Kidney (tissue), 14 donors: ENCODE data around the gene FAF1. TPM values are rescaled to one million over a fixed set of nuclear protein-coding genes. Genes with fewer than 3 reads are reported as not detected.

Experiments used
- DNase-seq, 5 donors: peaks; one replicate each; pipeline ENCODE4 v3.0.0-alpha.2; 2013 to 2020
- FAIRE-seq: peaks from 2 replicates; lab custom pipeline; 2012; peaks lifted over from hg19 to GRCh38; lab: Jason Lieb, UNC
- H3K27ac ChIP-seq, 2 donors: one replicate each; pipeline ENCODE4 v1.7.0; 2013; ENCODE audit warnings: low read depth in 2 of 2, low read length in 2 of 2, inconsistent platforms in 1 of 2
- H3K27me3 ChIP-seq: one replicate; pipeline ENCODE4 v1.7.1; 2013; ENCODE audit warnings: low read length, inconsistent platforms; ENCODE audit not compliant: control insufficient read depth, insufficient read depth
- H3K36me3 ChIP-seq, 3 donors: one replicate each; pipeline versions ENCODE4 v1.7.0 to v1.7.1; 2013; ENCODE audit warnings: low read length in 3 of 3, control low read depth in 1 of 3, inconsistent platforms in 1 of 3; ENCODE audit not compliant: insufficient read depth in 3 of 3, control insufficient read depth in 2 of 3
- H3K4me1 ChIP-seq, 3 donors: one replicate each; pipeline versions ENCODE4 v1.7.0 to v1.7.1; 2013; ENCODE audit warnings: low read length in 3 of 3, inconsistent platforms in 1 of 3, low read depth in 1 of 3; ENCODE audit not compliant: control insufficient read depth in 2 of 3, insufficient read depth in 2 of 3
- H3K4me3 ChIP-seq, 3 donors: one replicate each; pipeline versions ENCODE4 v1.7.0 to v1.8.1; 2013; ENCODE audit warnings: low read length in 3 of 3, control low read depth in 1 of 3, inconsistent platforms in 1 of 3
- H3K9ac ChIP-seq, 3 donors: one replicate each; pipeline versions ENCODE4 v1.7.0 to v1.7.1; 2013; ENCODE audit warnings: low read length in 3 of 3, control low read depth in 1 of 3, inconsistent platforms in 1 of 3
- H3K9me3 ChIP-seq, 3 donors: one replicate each; pipeline versions ENCODE4 v1.7.0 to v1.7.1; 2013; ENCODE audit warnings: low read length in 3 of 3, control low read depth in 1 of 3, inconsistent platforms in 1 of 3; ENCODE audit not compliant: control insufficient read depth in 2 of 3, insufficient read depth in 1 of 3
- intact Hi-C: fragments of 100-400 bp; cut with DNase I; formaldehyde crosslinking; loops from one replicate; pipeline ENCODE4 v1.11.1; 2022
- polyA plus RNA-seq: library from polyadenylated mRNA; stranded (reverse); fragments of 350-450 nt; fragmentation: Illumina TruSeq; extraction: RNeasy Lipid Tissue Mini Kit (QIAGEN cat#74804); gene quantifications from one replicate; pipeline ENCODE4 v1.2.3, GENCODE V29; 2014; ENCODE audit warnings: low read depth, low replicate concordance; ENCODE audit not compliant: insufficient read depth
- total RNA-seq: library from RNA; stranded (reverse); fragmentation: NEBNext Ultra II Directional; extraction: Animal tissue kit (Norgen Biotek cat#: 25700); gene quantifications from one replicate; pipeline ENCODE4 v1.2.1, GENCODE V29; 2021
- TF ChIP-seq, protein P1 (sequence below): IDR thresholded peaks from 3 replicates; pipeline ENCODE4 v1.5.1; 2012; ENCODE audit warnings: mild to moderate bottlenecking, moderate library complexity, borderline replicate concordance; ENCODE audit not compliant: insufficient read depth; ENCODE audit errors: extremely low read depth
- donor health status: control.
- donor health status: control.
- donor health status: control.
- donor health status: control.
- donor health status: control.
- donor health status: DM: yes; HTN: yes; CAD: no.
- donor health status: Normal renal cell carcinoma (clear cell type).

FAF1 gene
- total and polyA plus RNA-seq, 2 donors from 2014 or later, result 50.1 to 72.8 TPM

DNA sequence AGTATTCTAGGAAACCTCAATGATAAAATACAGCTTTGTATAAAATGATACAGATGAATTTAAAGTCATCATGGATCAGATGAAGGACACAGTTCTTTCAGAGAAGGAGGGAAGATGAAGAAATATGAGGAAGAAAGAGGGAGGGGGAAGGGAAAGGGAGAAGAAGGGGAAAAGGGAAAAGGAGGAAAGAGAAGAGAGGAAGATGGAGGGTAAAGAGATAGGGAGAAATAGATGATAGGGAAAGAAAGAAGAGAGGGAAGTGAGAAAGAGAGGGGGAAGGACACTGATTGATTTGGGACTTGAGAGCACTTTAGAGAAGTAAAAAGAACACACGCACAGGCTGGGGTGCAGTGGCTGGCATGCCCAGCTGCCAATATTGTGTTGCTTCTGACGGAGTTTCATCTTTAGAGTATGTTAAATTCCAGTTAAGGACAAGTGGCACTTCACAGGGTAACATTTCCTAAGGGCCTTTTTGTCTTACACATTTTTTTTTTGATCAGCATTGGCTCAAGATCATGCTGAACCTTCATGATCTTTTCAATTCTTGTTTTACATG lies 300.9 kb downstream of the FAF1 start:
- H3K4me3 ChIP-seq, result no peak overlapping the region
- FAIRE-seq (no peak), DNase-seq (no peak)
- intact Hi-C loops, result no loop called here
- no peaks in the 10 kb centered on the region for H3K9me3 ChIP-seq
- H3K9ac ChIP-seq, result no peak overlapping the region
- no peak overlapping the region for H3K27ac ChIP-seq
- no peaks in the 10 kb centered on the region for H3K36me3 ChIP-seq
- no peaks in the 10 kb centered on the region for H3K27me3 ChIP-seq
- no peaks in the 10 kb centered on the region for H3K4me1 ChIP-seq
- TF ChIP-seq, protein P1, sequence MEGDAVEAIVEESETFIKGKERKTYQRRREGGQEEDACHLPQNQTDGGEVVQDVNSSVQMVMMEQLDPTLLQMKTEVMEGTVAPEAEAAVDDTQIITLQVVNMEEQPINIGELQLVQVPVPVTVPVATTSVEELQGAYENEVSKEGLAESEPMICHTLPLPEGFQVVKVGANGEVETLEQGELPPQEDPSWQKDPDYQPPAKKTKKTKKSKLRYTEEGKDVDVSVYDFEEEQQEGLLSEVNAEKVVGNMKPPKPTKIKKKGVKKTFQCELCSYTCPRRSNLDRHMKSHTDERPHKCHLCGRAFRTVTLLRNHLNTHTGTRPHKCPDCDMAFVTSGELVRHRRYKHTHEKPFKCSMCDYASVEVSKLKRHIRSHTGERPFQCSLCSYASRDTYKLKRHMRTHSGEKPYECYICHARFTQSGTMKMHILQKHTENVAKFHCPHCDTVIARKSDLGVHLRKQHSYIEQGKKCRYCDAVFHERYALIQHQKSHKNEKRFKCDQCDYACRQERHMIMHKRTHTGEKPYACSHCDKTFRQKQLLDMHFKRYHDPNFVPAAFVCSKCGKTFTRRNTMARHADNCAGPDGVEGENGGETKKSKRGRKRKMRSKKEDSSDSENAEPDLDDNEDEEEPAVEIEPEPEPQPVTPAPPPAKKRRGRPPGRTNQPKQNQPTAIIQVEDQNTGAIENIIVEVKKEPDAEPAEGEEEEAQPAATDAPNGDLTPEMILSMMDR, result no peak

DNA sequence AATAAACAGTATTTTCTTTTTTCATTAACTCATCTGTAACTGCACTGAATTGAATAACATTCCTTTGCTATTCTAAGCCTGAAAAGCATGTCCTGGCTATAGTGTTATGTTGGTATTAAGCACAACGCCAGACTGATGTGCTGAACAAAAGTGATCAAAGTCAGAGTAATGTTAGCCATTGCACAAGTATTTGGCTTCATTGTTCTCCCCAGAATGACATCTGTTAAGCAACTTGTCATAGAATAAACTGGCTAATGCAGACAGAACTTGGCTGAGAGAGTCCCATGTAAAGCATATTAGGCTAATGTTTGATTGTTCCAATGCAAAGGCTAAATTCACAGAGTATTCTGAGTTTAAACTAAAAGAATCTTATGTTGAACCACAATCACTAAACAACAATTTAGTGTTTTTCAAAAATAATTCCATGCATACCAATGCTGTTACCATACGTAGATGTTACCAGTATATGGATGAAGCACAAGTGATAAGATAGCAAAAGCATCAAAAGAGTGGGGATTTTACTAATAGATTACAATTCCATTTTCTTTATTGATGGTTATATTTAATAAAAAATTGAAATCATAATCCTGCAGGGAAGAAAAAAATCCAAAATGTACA lies 301.5 kb downstream of the FAF1 start:
- Histone ChIP-seq H3K27ac (no peak overlapping the region), H3K9ac (no peak overlapping the region), H3K4me3 (no peak overlapping the region), H3K9me3 (no peaks in the 10 kb centered on the region), H3K36me3 (no peaks in the 10 kb centered on the region), H3K27me3 (no peaks in the 10 kb centered on the region), H3K4me1 (no peaks in the 10 kb centered on the region)
- FAIRE-seq (no peak), DNase-seq (no peak)
- intact Hi-C loops, result no loop called here
- TF ChIP-seq, protein P1, result no peak

GRCh38 chr1:50656931-50657330 lies 303.1 kb downstream of the FAF1 start:
- H3K4me1 ChIP-seq, result no peaks in the 10 kb centered on the region
- intact Hi-C loops, result no loop called here
- TF ChIP-seq, protein P1, result no peak
- DNase-seq (no peak), FAIRE-seq (no peak)
- no peak overlapping the region for H3K27ac ChIP-seq
- no peaks in the 10 kb centered on the region for H3K36me3 ChIP-seq
- no peaks in the 10 kb centered on the region for H3K27me3 ChIP-seq
- no peak overlapping the region for H3K9ac ChIP-seq
- H3K9me3 ChIP-seq, result no peaks in the 10 kb centered on the region
- H3K4me3 ChIP-seq, result no peak overlapping the region
